ACHN (cell line): ENCODE measurements around the gene MYO9A.

Experiments used
- DNase-seq: peaks from one replicate; pipeline ENCODE4 v3.0.0-alpha.2; 2015
- in situ Hi-C: cut with HindIII; loops from 2 replicates; pipeline ENCODE4 v1.10.0; 2017; ENCODE audit warnings: low sequenced_read_pairs, low pct_ligation_motif_present, low pct_unique_long_range_greater_than_20kb

MYO9A gene

DNA sequence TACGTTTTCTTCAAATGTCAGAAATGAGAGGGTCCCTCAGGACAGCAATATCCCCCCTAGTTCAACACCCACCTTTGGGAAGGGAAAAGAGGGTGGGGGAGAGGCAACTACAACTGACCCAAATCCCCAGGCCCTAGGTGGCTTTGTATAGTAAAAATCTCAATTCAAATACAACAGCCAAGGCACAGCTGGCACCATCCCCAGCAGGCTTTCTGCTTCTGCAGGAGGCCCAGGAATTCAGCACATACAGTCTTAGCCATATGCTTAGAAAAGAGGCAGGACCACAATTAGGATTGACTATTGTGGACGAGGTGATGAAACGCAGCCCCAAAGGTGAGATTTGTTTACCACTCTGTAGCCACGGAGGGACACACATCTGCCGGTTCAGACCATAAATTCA lies 291.8 kb downstream of the MYO9A start:
- DNase-seq, result no peak
- in situ Hi-C loops, result no loop called here

DNA sequence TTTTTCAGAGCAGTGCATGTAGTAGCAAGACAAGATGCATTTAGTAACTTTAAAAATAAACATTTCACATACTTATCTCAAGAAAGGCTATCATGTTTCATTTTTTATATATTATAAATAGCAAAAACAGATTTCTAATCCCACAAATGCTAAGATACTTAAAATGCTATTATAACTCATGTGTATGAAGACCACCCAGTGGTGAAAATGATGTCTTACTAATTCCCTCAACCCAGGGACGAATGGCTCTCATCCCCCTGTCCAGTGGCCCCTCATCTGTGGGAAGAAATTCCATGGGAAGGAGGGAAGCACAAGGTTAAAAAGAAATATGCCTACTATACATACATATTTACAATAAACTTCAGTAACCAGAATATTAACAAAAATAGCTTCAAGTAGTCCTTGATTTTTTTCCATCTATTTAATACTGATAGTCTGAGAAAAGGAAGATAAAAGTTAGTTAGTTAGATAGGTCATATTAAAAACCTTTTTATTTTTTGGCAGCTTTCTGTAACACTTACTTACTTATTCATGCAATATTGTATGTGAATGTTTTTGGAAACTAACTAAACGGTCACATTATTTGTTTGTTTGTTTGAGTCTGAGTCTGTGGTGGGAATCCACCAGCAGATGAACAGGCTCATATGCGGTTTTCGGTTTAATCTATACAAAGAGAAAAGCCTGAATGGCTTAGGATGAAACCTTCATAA lies 292.8 kb downstream of the MYO9A start:
- DNase-seq, result no peak
- in situ Hi-C loops, result no loop called here

DNA sequence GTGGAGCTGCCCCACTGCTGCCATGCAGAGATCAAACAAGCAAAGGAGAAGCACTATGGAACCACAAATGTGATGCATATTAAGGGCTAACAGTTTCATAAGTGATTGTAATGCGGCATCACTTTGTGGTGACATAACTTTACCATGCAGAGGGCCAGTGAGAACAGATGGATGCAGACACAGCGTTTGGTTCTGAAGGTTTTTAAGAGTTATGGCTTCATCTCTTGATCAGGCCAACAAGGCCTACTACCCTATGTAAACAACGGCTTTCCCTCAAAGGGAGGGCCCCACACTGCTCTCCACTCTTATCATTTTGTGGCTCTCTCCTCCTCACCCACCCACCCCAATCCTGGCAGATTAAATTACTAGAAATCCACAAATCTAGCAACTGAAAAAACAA lies 294.1 kb downstream of the MYO9A start:
- no peak for DNase-seq
- in situ Hi-C loops, result no loop called here

- DNase-seq, result no peak
- in situ Hi-C loops, result no loop called here
Measured at GRCh38 chr15:71822890-71823630, 294.9 kb downstream of the MYO9A start.

- in situ Hi-C loops, result no loop called here
- no peak for DNase-seq
Measured at GRCh38 chr15:71821547-71822129, 296.3 kb downstream of the MYO9A start.

DNA sequence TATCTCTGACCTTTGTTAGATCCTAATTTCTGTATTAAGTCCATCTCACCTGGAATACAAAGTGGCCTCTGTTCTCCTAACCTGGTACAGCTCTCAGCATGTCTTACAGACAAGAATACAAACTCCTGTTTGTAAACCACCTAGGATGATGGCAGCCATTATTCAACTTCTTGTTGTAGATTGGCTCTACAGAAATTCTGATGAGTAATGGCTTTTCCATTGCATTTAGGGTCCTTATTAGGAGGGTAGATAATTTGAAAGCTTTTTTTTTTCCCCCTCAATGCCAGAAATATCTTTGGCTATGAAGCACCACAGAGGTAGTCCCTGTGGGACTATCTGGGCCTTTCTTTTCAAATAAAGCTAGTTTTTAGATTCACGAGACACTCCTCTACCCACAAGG lies 297.8 kb downstream of the MYO9A start:
- in situ Hi-C loops, result no loop called here
- no peak for DNase-seq

GRCh38 chr15:71817351-71817750 lies 300.6 kb downstream of the MYO9A start:
- in situ Hi-C loops, result no loop called here
- no peak for DNase-seq

DNA sequence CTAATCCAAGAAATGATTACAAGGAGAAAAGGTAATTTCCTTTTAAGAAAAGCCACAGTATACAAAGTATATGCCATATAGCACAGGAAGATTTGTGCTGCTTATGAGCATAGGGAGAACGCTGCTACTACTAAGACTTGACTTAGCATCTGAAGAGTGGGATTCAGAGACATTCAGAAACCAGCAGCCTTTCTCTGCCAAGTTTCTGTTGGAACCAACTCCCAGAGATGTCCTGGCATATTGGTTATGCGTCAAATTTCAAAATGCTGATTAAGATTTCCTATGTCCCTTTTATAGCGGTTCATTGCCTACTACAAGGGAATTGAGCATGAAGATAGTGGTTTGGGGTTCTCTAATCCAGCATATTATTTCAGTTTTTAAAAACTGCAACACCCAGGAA lies 302.6 kb downstream of the MYO9A start:
- in situ Hi-C loops, result no loop called here
- no peak for DNase-seq

DNA sequence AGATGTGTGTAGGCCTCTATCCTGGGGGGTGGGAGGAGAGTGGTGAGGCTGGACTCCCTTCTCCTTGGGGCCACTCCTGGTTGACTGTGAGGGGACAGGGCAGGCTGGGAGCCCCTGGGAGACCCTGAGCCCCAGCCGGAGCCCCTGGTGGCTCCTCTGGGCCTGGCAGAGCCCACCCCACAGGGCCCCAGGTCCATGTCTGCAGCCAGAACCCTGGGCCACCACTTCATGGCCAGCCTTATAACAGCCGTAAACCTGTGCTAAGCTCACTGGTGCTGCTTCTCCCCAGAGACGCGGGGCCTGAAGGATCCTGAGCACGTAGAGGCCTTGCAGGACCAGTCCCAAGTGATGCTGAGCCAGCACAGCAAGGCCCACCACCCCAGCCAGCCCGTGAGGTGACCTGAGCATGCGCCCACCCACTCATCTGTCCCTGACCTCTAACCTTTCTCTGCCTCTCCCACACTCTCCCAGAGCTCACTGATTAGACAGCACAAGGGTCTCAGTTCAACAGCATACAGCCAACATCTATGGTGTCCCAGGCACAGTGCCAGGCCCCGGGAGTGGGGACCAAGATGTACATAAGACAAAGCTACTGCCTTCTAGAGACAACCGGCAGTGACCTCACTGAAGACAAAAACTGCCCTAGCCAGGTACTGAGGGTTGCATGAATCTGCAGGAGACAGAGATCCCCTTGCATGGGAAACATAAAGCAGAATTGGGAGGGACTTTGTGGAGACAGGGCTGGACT lies 304.1 kb downstream of the MYO9A start:
- DNase-seq, result no peak
- in situ Hi-C loops, result no loop called here

- in situ Hi-C loops, result no loop called here
Measured at GRCh38 chr15:71812966-71813722, 304.8 kb downstream of the MYO9A start.

DNA sequence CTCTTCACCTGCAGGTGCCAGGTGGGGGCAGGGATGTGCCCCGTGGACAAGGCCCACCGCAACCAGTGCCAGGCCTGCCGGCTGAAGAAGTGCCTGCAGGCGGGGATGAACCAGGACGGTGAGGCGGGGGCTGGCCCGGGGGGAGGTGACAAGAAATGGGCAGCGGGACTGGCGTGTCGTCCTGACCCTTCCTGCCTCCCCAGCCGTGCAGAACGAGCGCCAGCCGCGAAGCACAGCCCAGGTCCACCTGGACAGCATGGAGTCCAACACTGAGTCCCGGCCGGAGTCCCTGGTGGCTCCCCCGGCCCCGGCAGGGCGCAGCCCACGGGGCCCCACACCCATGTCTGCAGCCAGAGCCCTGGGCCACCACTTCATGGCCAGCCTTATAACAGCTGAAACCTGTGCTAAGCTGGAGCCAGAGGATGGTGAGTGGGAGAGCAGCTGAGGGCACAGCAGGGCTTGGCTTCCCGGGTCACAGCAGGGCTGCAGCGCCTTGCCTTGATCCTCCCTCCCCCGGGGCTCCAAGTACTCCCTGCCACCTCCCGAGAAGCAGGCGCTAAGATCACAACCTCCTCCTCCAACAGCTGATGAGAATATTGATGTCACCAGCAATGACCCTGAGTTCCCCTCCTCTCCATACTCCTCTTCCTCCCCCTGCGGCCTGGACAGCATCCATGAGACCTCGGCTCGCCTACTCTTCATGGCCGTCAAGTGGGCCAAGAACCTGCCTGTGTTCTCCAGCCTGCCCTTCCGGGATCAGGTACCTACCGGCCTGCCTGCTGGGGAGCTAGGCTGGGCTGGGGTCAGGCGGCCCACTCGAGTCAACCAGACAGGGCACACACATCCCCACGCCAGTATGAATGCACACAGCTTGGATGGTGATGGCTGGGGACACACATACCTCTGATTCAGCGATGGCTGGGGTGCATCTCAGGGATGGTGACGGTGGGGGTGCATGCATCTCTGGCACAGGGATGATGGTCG lies 305.9 kb downstream of the MYO9A start:
- in situ Hi-C loops, result no loop called here

More at GRCh38 chr15:71812966-71813722, 304.8 kb downstream of the MYO9A start:
- no peak for DNase-seq

DNA sequence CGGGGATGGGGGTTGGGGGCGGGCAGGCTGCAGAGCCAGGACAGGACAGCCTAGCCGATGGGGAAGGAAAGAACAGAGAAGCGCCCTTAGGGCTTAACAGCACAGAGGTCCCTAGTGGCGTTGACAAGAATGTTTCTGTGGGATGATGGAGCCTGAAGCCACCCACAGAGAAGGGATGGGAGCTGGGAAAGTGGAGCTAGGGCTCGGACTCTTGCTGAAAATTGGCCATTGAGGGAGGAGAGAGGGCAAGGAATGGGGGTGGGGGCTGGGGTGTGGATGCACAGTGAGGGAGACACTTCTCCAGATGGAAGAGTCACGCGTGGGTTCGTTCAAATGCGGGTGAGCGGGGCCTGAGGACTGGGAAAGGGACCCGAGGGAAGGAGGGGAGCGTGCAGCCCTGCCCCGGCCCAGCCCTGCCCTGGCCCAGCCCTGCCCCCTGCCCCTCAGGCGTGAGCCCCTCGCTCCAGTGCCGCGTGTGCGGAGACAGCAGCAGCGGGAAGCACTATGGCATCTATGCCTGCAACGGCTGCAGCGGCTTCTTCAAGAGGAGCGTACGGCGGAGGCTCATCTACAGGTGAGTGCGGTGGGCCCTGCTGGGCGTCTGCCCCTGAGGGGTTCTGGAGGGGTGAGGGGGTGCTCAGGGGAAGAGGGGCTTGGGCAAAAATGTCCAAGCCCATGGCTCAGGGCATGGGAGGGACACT lies 306.8 kb downstream of the MYO9A start:
- in situ Hi-C loops, result no loop called here
- no peak for DNase-seq

More for the DNA sequence above, 305.9 kb downstream of the MYO9A start:
- DNase-seq, result no peak

- in situ Hi-C loops, result no loop called here
- DNase-seq, result no peak
Measured at GRCh38 chr15:71810256-71811035, 307.5 kb downstream of the MYO9A start, which contains the start of gene NR2E3. TSS of gene NR2E3 (plus strand) at chr15:71810554. CDS start at chr15:71810744, 190 bp downstream.

GRCh38 chr15:71809346-71809745 lies 308.6 kb downstream of the MYO9A start:
- in situ Hi-C loops, result no loop called here
- no peak for DNase-seq

- in situ Hi-C loops, result no loop called here
- no peak for DNase-seq
Measured at GRCh38 chr15:71808311-71809020, 309.5 kb downstream of the MYO9A start.
